NCI-H2107 (cell line): ENCODE results near the gene ZNF100.
"Not testable (repeated sequence)": the region's sequence is repeated elsewhere in the genome, so short reads cannot be mapped to it uniquely, and the experiment has no call there.

Experiments
- DNase-seq: peaks from one replicate; lab custom pipeline; 2025; lab: John Stamatoyannopoulos, UW

Gene ZNF100

DNA sequence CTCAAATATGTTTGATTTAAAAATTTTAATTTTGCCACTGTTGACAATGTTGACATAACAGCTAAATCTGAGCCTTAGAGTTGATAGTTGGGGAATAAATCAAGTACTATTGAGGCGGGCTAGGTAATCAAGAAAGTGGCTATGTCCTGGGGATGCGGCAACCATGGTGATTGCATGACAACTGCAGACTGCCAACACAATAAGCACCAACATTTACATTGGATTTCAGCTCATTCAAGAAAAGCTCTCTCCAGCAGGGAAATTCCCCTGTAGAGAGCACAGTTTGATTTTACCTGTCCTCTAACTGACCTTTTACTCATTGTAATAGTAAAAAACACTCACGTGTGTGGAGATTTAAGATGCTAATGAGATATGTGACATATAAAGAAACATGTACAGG is 63.1 kb downstream of the ZNF100 start:
- DNase-seq, result no peak

DNA sequence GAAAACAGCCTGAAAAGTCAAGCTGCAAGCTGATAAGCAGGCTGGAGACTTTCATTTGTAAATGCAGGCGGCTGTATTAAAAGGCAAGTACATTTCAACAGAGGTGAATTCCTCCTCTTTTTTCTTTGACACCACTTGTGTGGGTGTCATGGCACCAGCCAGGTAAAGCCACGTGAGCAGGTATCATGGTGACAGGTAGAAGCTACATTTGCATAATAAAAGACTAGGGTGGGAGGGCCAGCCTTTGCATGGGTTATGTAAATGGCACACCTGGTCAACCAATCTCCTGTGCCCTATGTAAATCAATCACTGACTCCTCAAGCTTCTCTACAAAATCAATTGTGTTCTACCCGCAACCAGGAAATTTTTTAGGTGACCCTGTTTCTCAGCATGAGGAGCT is 68.2 kb downstream of the ZNF100 start:
- DNase-seq, result no peak

DNA sequence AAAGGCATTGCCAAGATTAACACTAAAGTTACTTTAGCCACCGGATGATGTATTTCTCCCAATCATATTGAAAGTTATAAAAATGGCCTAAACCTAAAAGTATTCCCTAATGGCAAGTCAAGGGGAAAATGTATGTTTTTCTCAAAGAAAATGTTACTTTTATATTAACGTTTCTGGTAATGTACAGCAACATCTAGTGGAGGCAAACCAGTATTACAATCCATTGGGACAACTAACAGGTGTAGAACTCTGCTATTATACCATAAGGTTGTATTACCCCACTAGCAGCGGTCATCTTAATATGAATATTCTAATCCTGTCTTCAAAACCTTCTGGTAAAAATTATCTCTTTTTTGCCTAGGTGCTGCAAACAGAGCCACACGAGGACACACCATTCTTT is 69.2 kb downstream of the ZNF100 start:
- DNase-seq, result no peak

DNA sequence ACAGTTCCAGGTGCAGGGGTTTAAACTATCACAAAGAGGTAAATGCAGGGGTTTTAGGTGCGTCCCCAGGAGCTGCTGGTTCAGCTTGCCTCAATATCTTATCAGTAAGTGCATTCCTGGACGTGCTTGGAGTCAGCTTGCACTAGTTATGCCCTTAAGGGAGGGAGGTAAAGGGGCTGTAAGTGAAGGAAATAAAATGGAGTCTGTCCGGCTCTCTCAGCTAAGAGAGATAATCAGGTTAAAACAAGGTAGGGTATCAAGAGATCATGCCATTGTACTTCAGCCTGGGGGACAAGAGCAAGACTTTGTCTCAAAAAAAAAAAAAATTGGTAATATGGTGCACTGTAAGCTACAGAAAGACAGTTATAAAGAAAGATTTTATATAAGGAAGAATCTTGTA is 69.7 kb downstream of the ZNF100 start:
- DNase-seq, result no peak

DNA sequence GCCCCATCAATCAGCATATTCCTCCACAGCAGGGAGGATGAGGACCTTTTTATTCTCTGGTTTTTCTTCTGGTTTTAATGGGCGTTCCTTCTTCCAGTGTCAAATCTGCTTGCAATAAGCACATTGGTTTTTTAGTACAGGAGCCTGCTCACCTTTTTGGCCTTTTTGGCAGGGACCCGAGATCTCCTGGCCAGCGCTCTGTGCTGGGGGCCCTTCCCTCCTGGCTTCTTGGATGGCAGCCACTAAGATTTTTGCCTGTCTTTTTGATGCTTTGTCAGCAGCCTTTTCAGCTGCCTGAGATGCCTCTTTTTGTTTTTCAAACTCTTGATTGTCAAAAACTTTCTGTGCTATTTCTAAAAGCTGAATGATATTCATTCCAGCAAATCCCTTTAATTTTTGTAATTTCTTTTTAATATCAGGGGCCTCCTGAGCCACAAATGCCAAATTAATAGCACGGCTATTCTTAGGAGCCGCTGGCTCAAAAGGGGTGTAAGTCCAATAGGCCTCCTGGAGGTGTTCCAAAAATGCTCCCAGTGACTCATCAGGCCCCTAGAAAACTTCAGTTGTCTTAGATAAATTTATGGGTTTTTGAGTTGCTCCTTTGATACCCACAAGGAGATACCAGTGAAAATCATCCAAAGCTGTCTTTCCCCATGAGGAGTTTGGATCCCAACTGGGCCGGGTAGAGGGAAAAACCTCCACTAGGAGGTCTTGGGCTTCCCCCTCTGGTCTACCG is 73.0 kb downstream of the ZNF100 start:
- no peak for DNase-seq

DNA sequence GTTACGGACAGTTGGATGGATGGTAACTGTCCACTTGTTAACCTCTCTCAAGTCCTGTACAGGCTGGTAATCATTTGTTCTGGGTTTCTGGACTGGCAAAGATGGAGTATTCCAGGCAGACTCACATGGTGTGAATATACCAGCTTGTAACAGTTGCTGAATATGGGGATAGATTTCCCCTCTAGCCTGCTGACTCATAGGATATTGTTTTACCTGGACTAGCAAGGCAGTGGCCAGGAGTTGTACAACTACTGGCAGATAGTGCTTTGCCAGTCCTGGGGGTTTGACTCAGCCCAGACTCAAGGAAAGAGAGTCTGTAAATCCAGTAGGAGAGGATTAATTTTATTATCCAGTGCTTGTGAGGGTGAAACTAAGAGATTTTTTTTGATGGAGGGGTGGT is 74.0 kb downstream of the ZNF100 start:
- DNase-seq, result no peak

DNA sequence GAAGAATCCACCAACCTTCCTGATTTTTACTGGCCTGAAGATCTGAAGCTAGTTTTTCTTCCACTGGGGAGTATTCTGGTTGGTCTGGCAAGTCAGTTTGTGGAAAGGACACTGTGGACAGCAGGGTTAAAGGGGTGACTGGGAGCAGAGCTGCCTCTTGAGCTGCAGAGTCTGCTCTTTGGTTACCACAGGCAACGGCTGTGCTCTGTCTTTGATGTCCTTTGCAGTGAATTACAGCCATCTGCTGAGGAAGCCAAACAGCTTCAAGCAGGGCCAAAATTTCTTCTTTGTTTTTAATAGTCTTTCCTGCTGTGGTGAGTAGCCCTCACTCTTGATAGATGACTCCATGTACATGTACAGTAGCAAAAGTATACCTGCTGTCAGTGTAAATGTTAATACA is 75.7 kb downstream of the ZNF100 start:
- DNase-seq, result no peak

DNA sequence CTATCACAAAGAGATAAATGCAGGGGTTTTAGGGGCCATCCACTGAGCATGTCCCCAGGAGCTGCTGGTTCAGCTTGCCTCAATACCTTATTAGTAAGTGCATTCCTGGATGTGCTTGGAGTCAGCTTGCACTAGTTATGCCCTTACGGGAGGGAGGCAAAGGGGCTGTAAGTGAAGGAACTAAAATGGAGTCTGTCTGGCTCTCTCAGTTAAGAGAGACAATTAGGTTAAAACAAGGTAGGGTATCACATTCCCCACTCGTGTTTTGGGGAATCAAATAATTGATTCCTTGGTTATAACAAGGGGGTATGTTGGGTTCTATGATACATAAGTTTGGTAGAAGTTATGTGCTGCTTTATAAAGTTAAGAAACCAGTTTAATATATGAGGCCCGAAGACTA is 78.9 kb downstream of the ZNF100 start:
- DNase-seq, result no peak

DNA sequence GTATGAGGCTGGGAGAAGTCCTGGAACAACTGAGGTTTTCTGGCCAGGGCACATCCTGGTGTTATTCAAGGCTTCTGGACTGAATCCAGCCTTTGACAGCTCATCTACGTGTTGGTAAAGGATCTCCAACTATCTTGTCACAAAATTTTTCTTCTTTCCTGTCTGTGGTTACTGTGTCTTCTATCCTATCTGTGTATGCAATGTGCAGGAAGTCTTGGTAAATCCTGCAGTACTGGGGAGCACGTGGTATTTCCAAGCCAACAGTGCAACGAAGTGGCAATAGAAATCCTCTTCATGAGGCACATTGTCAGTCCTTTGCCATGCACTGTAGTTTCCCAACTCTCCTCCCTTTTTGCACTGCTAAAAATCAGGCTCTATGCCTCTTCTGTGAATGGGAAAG is 86.7 kb downstream of the ZNF100 start:
- no peak for DNase-seq

DNA sequence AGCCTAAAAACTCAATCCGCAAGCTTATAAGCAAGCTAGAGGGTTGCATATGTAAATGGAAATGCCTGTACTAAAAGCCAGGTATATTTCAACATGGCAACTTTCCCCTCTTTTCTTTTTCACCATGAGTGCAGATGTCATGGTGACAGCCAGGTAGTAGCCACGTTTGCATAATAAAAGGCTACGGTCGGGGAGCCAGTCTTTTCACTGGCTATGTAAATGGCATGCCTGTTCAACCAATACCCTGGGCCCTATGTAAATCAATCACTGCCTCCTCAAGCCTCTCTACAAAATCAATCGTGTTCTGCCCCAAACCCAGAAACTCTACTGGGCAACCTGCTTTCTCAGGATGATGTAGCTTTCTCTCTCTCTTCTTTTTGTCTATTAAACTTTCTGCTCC is 87.4 kb downstream of the ZNF100 start:
- DNase-seq, result no peak

DNA sequence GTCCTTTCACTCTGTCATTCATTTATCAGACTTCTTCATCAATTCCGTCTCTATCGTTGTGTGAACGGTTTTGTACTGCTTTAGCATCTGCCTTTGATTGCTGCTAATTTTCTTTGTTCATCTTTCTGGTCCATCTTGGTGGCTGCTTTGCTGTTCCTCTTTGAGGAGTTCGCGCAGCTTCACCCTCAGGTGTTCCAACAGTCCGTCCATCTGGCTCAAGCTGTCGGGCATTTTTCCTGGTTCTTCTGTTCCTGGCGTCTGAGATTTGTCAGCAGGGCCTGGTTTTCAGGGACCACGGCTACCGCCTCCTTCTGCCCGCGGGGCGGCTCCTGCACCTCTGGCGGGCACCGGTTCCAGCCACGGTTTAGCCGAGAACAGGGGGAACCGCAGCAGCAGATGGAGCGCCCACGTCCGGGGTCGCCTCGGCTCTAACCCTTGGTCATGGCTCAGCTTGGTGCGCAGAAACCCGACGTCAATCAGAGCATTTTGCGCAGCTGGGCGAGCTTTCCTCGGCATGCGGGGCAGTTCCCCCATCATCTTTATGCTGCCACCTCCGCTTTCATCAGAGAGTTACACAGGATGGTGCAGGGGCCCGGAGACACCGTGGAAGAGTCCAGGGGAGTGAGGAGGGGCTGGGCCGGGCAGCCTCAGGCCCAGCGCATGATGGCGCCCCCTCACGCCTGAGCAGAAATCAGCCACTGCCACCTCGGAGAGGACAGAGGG is 89.5 kb downstream of the ZNF100 start:
- no peak for DNase-seq

DNA sequence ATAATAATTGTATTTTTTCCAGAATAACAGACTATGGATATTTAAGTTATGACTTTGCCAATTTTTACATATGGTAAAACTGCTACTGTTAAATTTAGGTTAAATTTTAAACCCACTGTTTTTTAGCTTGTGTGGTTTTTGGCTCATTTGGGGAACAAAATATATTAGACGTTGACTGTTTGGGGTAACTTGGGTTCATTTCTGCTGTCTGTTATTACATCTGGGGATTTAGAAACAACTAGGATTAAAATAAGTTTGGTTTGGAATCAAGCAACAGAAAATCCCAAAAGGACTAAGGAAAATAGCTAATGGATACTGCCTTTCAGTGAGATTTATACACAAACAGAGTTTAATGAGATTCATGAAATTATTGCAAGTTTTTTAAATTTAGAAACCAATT is 92.9 kb downstream of the ZNF100 start:
- no peak for DNase-seq

DNA sequence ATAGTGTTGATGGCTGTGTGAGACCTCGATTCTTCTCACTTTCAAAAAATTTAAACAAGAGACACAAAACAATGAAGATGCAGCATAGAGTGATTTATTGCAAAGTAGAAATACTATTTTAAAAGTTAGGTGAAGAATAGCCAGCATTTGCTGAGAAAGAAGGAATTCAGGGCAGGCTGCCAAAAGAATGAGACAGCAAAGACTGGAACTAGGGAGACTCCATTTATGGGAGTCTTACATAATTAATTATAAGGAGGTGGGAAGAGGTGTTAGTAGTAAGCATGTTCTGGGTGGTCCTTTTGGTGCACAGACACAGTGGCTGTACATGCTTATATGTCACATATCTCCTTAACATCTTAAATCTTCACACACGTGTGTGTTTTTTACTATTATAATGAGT is 93.9 kb downstream of the ZNF100 start:
- DNase-seq, result not testable (repeated sequence)
